IPS DF 6.9 (cell line): Measurements from ENCODE around the gene IGSF23.
"Not testable (repeated sequence)": the region's sequence is repeated elsewhere in the genome, so short reads cannot be mapped to it uniquely, and the experiment has no call there.

Source experiments
- DNase-seq: peaks from one replicate; pipeline ENCODE4 v3.0.0-alpha.2; 2013; ENCODE audit warnings: low read depth, low spot score
- H3K27ac ChIP-seq: one replicate; pipeline ENCODE4 v1.5.1; 2013; ENCODE audit warnings: low read length, control low read depth
- H3K27me3 ChIP-seq: 2 replicates; pipeline ENCODE4 v1.6.1; 2013; ENCODE audit warnings: mild to moderate bottlenecking, low read length; ENCODE audit not compliant: control insufficient read depth, insufficient read depth
- H3K36me3 ChIP-seq: 2 replicates; pipeline ENCODE4 v1.6.1; 2013; ENCODE audit warnings: low read length; ENCODE audit not compliant: control insufficient read depth, insufficient read depth
- H3K4me1 ChIP-seq: 2 replicates; pipeline ENCODE4 v1.6.1; 2013; ENCODE audit warnings: low read length; ENCODE audit not compliant: control insufficient read depth, insufficient read depth
- H3K4me3 ChIP-seq: 2 replicates; pipeline ENCODE4 v1.5.1; 2013; ENCODE audit warnings: mild to moderate bottlenecking, low read length
- H3K9me3 ChIP-seq: 2 replicates; pipeline ENCODE4 v1.6.1; 2013; ENCODE audit warnings: low read length, inconsistent platforms; ENCODE audit not compliant: control insufficient read depth, insufficient read depth
- WGBS: extraction: QIAGEN DNeasy Blood & Tissue Kit; methylation state at CpG from one replicate; pipeline ENCODE4 v1.1.7; 2013; ENCODE audit warnings: mixed read lengths, missing lambda C conversion rate; ENCODE audit not compliant: insufficient read length, insufficient coverage; 5-methylcytosine and 5-hydroxymethylcytosine counted together

Gene IGSF23

DNA sequence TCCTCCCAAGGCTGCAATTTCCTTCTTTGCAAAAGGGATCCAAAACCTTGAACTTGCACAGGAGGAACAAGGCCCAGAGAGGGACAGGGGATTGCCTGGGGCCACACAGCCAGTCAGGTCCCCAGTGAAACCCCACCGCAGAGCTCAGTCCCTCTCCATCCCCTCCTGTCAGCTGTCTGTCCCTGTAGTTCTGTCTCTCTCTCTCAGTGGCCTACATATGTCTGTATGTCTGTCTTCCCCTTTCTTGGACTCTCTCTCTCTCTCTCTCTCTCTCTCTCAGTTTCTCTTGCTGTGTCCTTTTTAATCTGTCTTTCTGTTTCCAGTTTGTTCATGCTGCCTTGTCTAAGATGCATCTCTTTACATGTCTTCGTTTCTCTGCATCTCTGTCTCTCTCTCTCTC, 69.4 kb downstream of the IGSF23 start:
- Histone ChIP-seq H3K9me3 (no peaks in the 10 kb centered on the region), H3K4me3 (no peak overlapping the region), H3K36me3 (no peaks in the 10 kb centered on the region), H3K27me3 (no peaks in the 10 kb centered on the region; the same call in 1 of the 2 replicates), H3K27ac (no peak overlapping the region), H3K4me1 (no peaks in the 10 kb centered on the region)
- WGBS = no CpG with 5 or more reads among the region's 2 CpGs
- no peak for DNase-seq

- no peaks in the 10 kb centered on the region for H3K36me3 ChIP-seq
- WGBS = no CpG with 5 or more reads among the region's 9 CpGs
- no peaks in the 10 kb centered on the region for H3K4me1 ChIP-seq
- no peaks in the 10 kb centered on the region; the same call in 1 of the 2 replicates for H3K27me3 ChIP-seq
- no peak for DNase-seq
- no peaks in the 10 kb centered on the region for H3K9me3 ChIP-seq
- no peak overlapping the region for H3K4me3 ChIP-seq
- H3K27ac ChIP-seq = no peak overlapping the region
Observed at GRCh38 chr19:44683434-44684210, 70.3 kb downstream of the IGSF23 start.

DNA sequence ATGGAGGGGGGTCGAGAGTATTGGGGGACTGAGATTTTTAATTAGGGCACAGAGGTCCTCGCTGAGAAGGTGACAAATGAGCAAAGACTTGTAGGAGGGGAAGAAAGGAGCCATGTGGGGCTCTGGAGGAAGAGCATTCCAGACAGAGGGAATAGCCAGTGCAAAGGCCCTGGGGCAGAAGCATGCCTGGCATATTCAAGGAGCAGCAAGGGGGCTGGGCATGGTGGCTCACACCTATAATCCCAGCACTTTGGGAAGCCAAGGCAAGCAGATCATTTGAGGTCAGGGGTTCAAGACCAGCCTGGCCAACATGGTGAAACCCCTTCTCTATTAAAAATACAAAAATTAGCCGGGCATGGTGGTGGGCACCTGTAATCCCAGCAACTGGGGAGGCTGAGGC, 71.0 kb downstream of the IGSF23 start:
- not testable (repeated sequence) for DNase-seq, H3K27ac ChIP-seq, H3K4me3 ChIP-seq, H3K4me1 ChIP-seq, H3K27me3 ChIP-seq, H3K36me3 ChIP-seq, H3K9me3 ChIP-seq
- 100% methylated on average over 1 of the region's 3 CpGs for WGBS

GRCh38 chr19:44684892-44685863, 71.8 kb downstream of the IGSF23 start:
- no peak overlapping the region for H3K4me3 ChIP-seq
- H3K9me3 ChIP-seq = no peaks in the 10 kb centered on the region
- H3K27me3 ChIP-seq = no peaks in the 10 kb centered on the region
- no peaks in the 10 kb centered on the region for H3K36me3 ChIP-seq
- H3K27ac ChIP-seq = no peak overlapping the region
- DNase-seq = no peak
- no CpG with 5 or more reads among the region's 25 CpGs for WGBS
- no peaks in the 10 kb centered on the region; the same call in 1 of the 2 replicates for H3K4me1 ChIP-seq

DNA sequence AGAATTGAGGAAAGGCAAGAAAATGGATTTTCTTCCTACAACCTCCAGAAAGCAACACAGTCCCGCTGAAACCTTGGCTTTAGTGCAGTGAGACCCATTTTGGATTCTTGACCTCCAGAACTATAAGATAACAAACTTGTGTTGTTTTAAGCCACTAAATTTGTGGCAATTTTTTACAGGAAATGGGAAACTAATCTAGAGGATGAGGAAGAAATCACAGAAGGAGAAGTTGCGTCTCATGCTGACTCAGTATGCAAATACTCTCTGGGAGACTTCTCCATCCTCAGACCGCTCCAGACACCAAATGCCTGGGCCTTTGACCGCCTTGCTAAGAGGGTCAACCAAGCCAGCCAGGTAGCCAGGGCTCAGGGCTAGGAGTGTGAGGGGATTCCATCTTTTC, 72.5 kb downstream of the IGSF23 start:
- no peaks in the 10 kb centered on the region for H3K27me3 ChIP-seq
- H3K36me3 ChIP-seq = no peaks in the 10 kb centered on the region
- H3K4me3 ChIP-seq = no peak overlapping the region
- no peak overlapping the region for H3K27ac ChIP-seq
- WGBS = no CpG with 5 or more reads among the region's 4 CpGs
- no peaks in the 10 kb centered on the region for H3K9me3 ChIP-seq
- no peaks in the 10 kb centered on the region; the same call in 1 of the 2 replicates for H3K4me1 ChIP-seq
- DNase-seq = no peak
